Pons (tissue), 1 donor: Measurements from ENCODE around the gene CRBN.

Experiments
- DNase-seq: peaks from one replicate; pipeline ENCODE4 v3.0.0-alpha.2; 2016; ENCODE audit warnings: low spot score

The CRBN gene

DNA sequence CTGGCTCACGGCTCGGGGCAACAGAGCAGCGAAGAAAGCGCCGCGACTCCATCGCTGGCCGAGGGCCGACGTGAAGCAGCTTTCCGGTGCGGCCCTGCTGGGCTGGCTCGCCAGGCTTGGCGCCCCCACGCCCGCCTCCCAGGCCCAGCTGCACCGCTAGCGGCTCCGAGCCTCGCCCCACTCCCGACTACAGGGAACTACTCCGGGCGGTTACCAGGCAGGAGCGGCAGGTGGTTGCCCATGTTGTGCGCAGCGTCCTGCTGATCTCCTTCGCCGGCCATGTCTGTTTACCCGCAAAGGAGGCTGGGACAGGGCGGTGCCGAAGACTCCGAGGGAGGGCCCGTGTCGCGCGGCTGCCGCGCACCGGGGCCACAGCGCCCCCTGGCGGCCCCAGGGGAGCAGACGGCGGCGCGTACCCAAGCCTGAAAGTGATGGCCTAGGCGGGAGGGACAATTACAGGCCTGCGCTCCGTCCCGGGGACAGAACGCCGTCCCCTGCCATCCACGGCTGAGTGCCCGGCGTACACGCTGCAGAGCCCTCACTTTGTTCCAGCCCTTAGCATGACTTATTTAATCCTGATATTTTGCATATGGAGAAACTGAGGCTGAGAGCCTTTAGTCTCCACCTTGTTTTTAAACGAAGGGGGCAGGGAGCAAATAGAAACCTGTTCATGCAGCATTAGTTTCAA lies at the start of gene CRBN:
CRBN (minus strand) TSS at position 285 of the 688 bp plus-strand sequence; CDS start at position 281, 4 bp downstream.
- peak; percentile 90 for DNase-seq

DNA sequence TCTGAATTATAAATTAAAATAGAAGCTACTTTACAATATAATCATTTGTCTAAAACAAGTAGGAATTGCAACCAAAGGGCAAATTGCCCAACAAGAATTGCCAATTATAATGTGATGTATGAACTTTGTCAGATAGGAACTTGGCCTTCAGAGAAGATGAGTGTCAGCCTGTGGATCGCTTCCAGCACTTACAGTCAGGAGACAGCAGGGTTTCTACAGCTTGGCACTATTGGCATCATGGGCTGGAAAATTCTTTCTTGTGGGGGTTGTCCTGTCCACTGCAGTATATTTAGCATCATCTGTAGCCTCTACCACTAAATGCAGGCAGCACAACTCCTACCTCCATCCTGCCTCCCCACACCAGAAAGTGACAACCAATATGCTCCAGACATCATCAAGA lies 48.1 kb upstream of the CRBN start:
- no peak for DNase-seq

DNA sequence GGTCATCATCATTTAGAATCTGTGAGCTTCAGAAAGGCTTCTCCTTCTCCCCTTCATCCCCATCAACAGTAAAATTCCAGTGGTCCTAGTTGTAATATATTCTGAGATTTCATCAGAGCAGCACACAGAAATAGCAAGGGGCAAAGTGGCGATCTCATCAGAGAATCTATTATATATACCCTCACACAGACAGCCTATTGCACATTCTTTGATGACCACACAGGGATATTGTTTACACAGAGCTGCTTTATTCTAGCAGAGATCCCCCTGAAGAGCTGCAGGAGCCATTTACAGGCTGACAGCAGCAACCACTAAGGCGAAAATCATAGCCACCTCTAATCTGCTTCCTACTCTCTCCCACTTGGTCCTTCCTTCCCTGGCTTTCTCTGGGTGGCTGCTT lies 42.0 kb upstream of the CRBN start:
- DNase-seq, result no peak

DNA sequence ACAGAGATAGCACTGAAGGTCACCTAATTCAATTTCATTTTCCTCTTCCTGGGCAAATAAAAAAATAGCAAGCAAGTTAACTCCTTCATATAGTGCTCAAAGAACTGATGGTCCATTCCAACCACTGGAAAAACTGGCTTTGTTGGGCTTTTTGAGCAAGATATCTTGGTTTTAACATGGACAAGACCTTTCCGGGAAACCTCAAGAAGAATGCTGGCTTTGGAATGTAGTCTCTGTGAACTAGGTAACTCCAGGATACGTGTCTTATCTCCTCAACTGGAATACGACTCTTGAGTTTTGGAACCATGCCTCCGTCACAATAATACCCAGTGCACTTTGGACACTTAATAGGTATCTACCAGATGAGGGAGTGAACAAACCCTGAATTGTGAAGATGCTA lies 36.9 kb upstream of the CRBN start:
- DNase-seq, result no peak

DNA sequence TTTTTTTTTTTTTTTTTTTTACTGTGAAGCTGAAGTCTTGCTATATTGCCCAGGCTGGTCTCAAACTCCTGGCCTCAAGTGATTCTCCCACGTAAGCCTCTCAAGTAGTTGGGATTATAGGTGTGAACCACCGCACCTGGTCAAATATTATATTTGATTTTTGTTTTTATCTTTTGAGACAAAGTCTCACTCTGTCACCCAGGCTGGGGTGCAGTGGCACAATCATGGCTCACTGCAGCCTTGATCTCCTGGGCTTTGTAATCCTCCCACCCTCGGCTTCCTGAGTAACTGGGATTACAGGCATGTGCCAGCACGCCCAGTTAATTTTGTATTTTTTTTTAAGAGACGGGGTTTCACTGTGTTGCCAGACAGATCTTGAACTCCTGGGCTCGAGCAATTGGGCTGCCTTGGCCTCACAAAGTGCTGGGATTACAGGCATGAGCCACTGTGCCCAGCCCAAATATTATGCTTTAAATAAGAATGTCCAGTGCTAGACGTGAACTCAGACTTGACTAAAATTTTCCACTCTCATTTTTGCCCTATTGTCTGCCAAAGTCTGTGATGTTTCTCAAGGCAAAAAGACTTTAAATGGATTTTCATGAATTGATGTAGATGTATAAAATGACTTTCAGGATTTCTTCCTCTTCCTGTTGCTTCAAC lies 33.4 kb upstream of the CRBN start:
- no peak for DNase-seq

DNA sequence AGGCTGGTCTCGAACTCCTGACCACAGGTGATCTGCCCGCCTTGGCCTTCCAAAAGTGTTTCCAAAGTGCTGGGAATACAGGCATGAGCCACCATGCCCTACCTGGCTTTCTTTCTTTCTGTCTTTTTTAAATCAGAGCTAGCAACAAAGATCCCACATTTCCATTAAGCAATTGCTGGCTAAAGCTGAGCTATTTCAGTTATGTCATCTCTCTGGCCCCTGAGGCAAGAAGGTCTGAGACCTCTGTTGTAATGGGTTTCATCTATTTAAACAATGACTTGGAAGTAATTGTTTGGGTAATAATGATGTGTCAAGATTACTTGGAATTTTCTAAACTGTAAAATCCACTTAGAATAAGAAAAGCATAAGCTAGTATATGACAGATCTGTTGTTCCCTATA lies 30.2 kb upstream of the CRBN start:
- no peak for DNase-seq

DNA sequence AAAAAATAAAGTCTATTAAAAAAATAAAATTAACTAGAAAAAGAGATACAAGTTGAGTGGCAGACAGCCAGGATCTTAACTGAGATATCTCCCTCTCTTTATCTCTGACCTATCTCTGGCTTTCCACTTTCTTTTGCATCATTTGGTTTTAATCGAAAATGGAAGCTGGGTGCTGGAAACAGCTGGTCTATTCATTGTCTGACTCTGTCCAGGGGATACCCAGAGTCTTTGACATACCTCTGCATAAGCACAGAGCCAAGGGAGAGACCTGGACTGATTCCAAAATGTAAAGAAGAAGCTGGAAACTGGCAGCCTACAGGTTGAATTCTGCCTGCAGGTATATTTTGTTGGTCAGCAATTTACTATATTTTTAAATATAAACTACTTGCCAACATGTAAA lies 29.6 kb upstream of the CRBN start:
- no peak for DNase-seq

DNA sequence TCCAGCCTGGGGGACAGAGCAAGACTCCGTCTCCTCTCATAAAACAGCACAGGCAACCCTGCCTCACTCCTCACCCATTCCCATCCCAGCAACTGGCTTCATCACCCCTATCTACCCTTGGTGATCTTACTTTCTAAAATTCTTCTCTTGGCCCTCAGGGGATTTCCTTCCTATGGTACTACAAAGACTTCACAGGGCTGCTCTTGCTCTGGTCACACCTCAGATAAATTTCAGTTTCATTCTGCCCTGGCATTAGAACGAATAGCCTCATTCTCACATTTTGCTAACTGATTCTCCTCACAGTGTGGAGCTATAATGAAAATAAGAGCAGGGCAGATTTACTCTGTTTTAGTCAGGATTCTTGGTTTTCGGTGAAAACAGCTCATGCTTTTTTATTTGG lies 22.1 kb upstream of the CRBN start:
- DNase-seq, result no peak

DNA sequence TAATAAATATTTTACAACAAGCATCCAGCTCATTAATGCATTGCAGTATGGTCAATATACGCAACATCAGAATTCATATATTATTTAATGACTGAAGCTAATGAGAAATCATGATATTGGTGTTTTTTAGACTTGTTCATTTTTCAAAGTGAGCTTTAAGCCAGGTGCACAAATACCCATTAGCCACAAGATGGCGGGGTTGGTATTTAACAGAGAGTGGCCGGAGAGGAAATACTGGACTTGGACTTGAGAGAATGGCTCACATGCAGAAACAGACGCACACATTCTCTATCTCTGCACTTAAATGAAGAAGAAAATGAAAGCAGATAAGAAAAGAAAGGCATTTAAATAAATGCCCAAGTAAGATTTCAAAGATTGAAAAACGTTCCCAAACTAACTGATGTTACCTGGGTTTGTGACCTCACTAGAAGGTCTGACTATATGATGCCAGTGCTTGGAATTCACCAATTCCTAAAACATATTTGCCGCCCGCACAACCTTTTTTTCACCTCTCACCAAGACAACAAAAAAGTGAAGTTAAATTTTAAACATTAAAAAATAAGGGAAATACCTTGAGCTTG lies 21.2 kb upstream of the CRBN start:
- DNase-seq, result peak; percentile 92

DNA sequence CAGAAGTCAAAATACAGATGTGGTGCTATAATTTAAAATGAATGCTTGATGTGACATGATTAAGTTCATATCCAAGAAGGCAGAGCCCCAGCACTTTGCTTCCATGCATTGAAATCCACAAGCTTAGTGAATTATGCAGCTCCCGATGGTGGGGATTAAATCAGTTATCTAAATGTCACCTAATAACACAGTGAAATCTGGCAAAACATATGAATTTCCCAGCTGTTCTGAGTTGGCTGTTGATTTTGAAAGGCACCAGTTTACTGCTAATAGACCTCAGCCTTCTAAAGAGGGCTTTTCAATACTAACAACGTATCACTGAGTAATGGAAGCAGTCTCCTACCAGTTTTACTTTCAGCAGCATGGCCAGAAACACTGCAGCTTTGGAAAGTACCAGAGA lies 19.8 kb upstream of the CRBN start:
- DNase-seq, result no peak

DNA sequence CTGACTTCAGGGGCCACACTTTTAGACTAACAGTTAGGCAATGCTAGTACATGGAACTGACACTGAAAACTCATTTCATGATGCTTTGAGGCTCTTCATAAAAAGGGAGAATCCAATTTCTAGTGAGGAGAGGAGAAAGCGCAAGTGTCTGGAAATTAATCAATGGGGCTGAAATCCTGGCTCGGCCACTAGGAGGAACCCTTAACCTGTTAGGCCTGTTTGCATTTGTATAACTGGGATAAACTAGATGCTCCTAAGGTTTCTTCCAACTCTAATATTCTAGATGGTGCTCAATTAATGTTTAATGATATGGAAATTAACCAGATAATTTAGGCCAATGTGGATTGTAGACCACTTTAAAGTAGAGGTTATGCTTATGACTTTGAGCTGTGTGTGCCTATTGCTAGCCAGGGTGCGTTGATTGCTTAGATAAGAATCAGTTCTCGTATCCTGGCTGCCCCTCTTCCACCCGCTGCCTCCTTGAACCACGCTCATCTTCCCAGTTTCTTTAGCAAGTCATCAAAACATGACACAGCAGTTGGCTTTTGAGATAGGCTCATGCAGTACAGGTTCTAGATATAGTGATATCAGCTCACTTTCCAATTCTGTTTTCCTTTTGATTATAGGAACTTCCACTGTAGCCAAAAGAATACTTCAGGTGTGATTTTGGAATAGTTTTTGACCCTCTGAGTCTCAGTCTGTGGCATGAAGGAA lies 16.8 kb upstream of the CRBN start:
- DNase-seq, result no peak

DNA sequence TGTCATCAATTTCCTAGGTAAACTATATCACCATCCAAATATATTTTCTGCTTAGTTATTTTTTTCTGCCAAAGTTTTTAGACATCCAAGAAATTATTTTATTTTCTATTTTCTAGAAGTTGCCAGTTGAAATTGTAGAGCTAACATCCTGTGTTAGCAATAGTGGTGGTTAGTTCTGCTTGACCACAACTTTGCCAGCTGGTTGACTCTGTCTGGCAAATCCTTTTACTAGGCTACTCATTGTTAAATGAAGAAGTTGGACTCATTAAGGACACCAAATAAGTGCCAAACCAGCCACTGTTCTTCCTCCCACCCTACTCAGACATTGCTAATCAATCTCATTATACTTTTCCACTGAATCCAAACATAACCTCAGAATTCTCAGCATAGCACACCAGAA lies 15.4 kb upstream of the CRBN start:
- DNase-seq, result no peak

DNA sequence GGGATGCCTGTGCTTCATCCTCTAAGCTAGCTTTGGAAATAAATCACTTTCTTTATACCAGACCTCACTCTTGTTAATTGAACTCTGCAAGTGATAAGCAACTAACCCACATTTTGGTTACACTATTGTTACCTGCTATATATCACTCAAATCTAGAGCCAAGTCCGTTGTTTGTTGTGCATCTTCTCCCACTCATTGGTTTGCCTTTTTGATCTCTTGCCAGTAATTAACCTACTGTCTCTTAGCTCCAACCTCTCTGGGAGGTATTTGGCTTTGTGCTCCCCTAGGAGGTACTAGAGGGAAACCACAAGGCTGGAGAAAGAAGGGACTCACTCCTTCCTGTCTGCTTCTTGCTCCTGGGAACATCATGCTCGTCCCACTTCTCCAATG lies 12.8 kb upstream of the CRBN start:
- no peak for DNase-seq

DNA sequence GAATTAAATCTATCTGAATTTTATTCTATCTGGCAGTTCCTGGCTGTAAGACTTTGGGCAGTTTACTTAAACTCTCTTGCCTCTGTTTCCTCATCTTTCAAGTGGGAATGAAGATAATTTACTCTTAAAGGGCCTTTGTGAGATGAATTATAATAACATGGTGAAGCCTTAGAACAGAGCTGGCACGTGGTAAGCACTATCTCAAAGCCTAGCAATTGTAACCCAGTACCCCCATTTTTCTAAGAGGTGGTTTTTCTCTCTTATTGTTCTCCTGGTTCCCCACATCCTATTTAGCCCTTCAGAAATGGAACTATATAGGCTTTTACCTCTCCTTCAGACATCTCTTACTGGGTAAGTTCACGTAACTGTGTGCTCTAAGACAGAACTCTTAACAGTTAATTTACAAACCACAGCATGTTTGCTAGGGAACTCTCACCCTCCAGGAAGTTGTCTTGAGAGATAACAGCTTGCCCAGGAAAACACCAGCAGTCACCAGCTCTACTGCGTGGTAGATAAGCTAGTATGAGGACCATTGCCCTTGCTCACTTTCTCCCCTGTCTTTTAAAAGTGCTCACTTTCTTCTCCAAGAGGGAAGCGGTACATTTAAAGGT lies 12.3 kb upstream of the CRBN start:
- no peak for DNase-seq

DNA sequence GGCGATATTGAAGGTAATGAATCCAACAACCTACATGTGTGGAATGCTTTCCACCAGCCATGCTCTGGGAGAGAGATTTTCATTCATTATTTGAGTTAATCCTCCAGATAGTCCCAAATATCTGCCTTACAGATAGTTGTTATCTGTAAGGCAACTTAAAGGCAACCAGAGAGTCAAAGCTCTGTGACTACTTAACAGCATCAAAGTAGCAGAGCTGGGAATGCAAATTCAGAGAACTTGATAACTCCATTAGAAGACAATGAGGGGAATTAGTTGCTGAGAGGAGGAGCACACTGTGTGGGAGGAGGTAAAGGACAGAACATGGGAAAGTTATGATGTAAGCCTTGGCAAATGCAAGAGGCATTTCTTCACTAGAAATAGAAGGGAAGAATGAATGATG lies 10.5 kb upstream of the CRBN start:
- no peak for DNase-seq

DNA sequence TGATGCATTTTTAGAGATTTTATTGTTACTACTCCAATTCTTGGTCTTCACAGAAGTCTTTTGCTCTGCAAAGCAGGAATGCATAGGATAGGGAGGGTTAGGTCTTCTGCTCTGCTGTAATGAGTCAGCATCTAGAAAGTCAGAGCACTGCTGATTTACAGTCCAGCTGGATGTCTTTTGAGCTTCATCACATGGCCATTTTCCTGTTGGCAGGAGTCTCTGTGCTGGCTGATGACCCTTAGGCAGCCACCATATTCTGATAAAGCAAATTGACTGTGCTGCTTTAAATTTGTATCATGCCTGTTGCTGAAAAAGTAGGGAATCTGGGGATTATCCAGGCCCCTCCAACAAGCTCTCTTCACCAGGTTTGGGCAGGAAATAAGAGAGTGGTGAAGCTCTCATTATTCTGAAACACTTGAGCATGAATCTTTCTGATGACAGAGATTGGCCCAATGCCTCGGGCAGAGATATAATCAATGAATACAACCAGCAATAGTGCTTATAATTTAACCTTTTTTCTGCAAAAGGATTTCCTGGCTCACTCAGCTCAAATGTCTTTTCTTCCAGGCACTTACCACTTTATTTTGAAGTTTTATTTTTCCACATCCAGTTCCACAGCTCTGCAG lies 9.7 kb upstream of the CRBN start:
- no peak for DNase-seq

DNA sequence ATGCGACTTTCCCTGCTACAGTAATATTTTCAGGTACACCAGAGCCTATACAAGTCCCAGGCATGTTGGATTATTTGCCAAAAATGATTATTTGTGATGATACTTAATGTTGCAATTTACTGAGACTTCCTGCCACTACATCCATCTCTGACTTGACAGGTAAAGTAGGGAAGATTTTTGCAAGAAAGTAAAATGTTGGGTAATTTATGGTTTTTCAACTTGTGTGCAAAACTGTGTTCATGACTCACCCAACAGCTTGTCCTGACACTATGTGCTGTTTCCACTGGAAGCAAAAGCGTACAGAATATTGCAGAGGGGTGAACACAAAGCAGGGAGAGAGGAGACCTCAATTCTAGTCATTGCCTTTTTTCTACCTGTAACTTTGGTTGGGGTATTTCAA lies 5.4 kb upstream of the CRBN start:
- DNase-seq, result no peak

DNA sequence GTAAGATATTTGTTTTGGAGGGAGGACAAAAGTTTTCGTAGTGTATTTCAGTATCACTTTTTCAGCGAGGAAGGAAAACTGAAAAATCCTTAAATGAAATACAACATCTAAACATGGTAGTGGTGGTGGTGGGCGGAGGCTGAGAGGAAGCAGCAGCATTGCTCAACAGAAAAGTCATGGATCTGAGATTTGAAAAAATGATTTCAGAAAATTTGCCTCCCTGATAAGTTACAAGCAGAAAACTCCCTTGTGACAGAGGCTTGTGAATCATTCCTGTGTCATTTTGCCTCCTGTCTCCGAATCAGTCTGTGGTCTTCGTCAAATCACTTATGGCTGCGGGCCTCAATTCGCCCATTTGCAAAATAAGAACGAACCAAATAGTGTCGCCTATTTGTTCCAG lies 965 bp upstream of the CRBN start:
- no peak for DNase-seq

DNA sequence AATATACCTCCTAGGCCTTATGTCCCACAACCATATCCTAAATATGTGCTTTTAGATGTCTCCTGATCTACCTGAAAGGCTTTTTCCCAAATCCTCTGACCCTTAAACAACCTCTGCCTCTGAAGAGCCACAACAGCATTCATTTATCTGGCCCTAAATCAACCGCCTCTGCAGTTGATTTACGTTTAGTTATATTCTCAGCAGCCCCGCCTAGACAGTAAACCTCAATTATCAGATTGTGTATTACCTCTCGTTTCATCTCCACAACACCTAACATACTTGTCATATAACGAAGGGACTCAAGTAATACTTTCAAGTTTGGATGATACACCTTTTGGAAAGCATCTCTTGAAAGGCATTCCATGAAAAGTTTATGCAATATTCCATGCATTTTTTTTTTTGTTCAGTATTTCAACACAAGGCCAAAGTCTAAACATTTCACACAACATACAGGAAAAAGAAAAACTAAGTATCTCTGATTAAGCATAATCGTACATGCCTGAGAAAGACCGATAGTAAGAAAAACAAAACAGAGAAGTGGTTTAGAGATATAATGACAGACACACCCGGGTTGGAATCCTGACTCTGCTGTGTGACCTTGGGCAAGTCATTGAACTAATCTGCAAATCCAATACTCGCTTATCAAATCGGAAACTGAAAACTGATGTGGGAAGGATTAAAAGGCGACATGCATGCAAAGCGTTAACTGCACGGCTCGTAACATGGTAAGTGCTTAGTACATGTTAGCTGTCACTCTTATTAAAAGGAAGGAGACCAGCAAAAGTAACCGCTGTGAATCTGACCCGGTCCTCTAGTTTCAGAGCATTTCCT lies 778 bp downstream of the CRBN start:
- no peak for DNase-seq

DNA sequence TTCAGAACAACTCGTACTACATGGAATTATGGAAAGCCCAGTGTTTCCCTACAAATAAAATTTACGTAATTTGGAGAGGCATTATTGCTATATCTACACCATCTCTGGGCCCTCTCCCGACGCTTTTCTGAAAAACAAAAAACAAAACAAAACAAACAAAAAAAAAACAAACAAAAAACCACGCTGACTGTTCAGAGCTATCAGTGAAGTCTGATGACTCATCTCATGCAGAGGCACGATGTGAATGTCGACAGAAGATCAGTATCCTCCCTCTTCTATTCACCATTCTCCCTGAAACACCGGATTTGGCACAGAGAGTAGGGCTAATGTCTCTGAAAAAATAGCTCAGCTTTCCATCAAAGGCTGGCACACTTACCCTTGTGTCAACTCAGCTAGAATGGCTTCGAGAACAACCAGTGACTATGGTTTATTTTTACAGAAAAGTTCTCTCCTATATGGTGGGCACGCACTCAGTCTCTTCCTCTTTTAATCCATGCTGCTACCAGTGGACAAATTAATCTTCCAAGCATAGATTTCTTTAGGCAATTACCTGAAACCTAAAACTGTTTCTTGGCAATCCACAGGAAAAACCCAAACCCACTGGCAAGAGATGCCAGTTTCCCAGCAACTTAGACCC lies 1.5 kb downstream of the CRBN start:
- no peak for DNase-seq

DNA sequence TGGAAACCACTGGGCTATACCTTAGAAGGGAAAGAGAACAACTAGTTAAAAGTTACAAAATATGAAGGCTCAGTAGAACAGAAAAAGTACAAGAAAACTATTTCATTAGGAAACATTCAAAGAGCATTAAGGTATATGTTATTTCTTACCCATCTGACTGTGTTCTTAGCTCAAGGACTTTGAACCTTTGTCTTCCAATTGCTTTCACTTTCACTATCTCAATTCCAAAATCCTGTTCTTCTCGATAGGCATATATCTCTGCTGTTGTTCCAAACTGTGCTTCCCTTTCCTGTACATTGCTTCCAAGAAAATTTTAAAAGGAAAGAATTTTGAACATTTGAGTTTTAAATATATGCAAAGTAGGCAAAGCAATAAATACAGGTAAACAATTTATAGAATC lies 6.9 kb downstream of the CRBN start:
- no peak for DNase-seq
